Suprapubic skin (tissue), 3 donors: ENCODE results near the gene YPEL5.

Experiments used
- POLR2A ChIP-seq, 2 donors: fragments of 450-650 bp; IDR thresholded peaks; one replicate each; pipeline ENCODE4 v1.6.1; 2017; ENCODE audit warnings: antibody characterized with exemption in 2 of 2, mild to moderate bottlenecking in 2 of 2, moderate library complexity in 2 of 2
- TF ChIP-seq, protein P1 (sequence below), 2 donors: fragments of 200-600 bp in 1 of 2; fragments of 450-650 bp in 1 of 2; sonication (generic) in 1 of 2; IDR thresholded peaks; one replicate each; pipeline ENCODE4 v1.5.1; 2016 to 2019; ENCODE audit warnings: antibody characterized with exemption in 2 of 2, mild to moderate bottlenecking in 1 of 2, moderate library complexity in 1 of 2

DNA sequence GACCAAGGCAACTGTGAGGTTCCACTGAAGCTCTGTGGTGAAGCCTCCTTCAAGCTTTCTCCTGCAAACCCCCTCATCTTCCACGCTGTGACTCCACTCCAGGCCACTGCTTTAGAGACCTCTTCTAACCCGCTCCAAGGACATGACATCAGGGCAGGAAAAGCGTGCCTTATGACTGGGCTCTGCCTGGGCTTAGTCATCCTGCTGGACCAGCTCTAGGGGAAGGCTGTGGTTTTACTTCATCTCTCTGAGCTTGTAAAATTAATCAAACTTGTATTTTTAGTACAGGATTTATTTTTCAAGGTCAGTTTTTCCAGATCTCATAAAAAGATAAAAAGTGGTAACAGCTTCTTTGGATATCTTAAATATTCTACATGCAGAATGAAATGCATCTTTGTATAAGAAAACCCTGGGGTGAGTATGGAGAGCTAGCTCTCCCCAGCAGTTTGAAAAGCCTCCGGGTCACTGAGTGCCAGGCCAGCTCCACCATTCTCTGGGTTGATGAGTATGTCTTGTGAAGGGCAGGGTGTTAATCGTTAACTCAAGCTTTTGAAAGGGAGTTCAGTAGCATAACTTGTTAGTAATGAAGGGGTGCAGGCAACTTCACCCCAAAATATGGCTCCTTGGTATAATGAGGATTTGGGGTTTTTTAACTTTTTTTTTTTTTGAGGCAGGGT lies 33.1 kb upstream of the YPEL5 start:
- TF ChIP-seq, protein P1, sequence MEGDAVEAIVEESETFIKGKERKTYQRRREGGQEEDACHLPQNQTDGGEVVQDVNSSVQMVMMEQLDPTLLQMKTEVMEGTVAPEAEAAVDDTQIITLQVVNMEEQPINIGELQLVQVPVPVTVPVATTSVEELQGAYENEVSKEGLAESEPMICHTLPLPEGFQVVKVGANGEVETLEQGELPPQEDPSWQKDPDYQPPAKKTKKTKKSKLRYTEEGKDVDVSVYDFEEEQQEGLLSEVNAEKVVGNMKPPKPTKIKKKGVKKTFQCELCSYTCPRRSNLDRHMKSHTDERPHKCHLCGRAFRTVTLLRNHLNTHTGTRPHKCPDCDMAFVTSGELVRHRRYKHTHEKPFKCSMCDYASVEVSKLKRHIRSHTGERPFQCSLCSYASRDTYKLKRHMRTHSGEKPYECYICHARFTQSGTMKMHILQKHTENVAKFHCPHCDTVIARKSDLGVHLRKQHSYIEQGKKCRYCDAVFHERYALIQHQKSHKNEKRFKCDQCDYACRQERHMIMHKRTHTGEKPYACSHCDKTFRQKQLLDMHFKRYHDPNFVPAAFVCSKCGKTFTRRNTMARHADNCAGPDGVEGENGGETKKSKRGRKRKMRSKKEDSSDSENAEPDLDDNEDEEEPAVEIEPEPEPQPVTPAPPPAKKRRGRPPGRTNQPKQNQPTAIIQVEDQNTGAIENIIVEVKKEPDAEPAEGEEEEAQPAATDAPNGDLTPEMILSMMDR (IDR thresholded peaks at IDR 0.05): no peak
- TF ChIP-seq POLR2A (IDR thresholded peaks at IDR 0.05): no peak
